GM19467 (cell line): ENCODE measurements around the gene FAM89B.

Experiments used
- ATAC-seq: cut with Tn5 transposase; IDR thresholded peaks from one replicate; pipeline ENCODE4 v1.9.1; 2021; ENCODE audit warnings: mild to moderate bottlenecking, moderate library complexity; ENCODE audit not compliant: unreplicated experiment

The FAM89B gene

DNA sequence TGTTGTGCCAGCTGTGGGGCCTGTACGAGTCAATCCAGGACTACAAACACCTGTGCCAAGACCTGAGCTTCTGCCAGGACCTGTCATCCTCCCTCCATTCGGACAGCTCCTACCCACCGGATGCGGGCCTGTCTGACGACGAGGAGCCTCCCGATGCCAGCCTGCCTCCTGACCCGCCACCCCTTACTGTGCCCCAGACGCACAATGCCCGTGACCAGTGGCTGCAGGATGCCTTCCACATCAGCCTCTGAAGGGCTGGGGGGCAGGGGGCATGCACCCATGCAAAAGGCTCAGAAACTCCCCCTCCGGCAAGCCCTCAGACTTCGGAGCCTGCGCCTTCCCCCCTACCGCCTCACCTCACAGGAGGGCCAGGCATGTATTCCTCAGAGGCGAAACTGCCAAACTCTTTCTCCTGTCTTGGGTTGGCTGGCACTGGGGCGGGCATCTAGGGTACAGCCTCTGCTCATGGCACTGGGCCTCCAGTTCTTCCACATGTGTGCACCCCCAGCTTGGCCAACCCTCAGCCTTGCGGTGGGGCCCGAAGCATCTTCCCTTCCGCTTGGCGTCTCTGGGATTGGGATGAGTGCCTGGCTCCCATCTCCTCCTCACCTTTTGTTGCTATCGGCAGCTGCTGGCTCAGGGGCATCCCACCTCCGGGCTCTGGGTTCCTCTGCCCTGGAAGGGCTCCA, 1.2 kb downstream of the FAM89B start:
- ATAC-seq, result no peak

DNA sequence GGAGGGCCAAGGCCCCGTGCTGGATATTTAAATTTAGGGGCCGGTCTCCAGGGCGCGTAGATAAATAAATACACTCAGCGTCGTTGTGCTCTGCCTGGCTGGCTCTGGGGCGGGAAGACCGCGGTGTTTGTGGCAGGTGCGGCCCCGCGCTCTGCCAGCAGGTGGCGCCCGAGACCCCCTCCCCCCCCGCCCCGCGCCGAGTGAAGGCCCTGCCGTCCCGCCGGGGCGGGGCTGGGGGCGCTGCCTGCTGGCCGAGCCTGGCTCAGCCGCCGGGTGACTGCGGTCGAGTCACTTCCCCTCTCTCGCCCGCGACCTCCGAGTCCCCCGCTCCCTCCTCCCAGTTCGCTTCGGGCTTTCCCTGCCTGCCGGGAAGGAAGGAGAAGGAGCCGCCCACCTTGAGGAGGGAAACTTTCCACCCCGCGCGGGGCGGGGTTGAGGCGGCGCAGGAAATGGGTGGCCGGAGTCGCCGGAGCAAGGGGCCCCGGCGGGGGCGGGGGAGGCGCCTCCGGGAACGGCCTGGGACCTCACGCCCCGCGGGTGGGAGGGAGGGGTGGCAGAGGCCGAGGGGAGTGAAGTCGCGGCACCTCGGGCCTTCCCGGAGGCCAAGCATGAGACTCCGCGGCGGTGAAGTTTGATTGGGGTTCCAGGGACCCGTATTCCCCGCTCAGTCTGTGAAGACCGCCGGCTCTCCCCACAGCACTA, 1.9 kb downstream of the FAM89B start:
- ATAC-seq, result peak; percentile 28

DNA sequence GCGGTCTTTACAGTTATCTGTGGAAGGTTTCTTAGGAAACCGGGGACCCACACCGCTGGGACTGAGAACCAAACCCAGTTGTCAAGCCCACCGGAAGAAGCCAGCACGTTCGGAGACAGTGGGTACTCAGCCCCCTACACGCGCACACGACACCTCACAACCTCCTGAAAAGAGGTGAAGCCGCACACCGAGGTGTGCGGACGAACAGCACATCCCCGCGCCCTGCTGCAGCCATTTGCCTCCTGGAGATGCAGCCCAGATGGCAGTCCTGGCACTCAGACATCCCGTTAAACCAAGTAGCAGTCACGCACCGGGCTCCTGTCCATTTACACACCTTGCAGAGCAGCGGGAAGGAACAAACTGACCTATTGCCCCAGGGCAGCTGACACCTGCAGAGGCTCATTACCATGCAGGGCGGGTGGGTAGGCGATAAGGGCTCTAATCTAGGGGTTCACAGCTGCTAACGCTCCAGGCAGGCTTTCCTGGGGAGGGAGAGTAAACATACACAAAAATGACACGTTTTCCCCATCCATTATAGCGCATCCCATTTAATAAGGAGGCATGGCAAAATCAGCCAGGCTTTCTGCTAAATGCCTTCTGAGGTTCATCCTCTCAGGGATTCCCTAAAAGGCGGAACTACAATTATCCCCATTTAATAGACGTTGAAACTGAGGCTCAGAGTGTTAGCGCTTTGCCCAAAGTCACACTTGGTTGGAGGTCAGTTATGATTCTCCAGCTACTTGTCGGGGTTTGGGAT, 2.7 kb downstream of the FAM89B start:
- ATAC-seq, result no peak

DNA sequence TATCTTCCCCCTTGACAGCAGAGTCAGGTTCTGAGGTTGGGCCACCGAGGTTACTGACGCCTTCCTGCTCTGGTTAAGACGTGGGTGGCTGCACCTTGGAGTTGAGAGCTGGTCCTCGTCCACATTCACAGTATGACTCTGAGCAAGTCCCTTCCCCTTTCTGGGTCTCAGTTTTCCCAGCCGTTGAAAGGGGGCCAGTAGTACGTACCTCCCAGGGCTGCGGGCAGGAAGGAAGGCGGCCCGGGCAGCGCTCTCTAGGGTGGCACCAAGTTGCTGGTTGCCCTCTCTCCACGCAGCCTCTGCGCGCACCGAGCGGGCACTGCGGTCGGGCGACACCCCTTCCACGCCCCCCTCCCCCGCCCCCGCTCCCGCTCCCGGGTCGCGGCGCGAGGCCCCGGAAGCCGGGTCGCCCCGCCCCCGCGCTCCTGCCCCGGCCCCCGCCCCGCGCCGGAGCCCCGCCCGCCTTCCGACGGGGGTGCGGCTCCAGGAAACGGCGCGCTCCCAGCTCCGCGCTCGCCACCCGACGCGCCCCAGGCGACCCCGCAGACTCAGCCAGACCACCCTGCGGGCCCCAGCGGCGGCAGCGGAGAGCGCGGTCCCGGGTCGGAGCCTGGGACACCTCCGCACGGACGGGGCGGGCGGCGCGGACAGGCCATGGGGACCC, 3.4 kb downstream of the FAM89B start, which contains the start of gene EHBP1L1:
EHBP1L1 (plus strand) TSS at position 486 of the 664 bp plus-strand sequence. CDS start 250 bp downstream, outside the sequence.
- ATAC-seq, result no peak

DNA sequence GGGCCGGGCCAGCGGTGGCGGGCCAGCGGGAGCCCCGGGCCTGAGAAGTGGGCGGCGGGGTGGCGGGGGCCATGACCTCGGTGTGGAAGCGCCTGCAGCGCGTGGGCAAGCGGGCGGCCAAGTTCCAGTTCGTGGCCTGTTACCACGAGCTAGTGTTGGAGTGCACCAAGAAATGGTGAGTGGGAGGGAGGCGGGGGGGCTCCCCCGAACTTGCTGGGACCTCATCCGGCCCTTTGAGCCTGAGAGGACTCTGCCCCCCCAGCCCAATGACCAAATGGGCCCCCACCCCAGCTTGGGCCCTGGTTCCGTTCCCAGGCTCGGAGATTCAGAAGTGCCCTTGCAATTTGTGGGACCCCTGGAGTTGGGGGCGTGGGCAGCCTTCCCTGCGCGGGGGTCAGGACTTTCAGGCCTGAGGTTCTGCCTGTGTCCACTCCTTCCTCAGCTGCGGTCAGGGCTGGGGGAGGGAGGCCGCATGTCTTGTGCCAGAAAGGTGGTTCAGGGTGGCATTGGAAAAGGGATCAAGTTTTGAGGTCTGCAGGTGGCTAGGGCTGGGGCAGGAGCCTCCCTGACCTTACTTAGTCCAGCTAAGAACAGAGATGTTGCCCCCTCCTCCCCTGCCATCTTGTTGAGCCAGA, 4.0 kb downstream of the FAM89B start:
- ATAC-seq, result no peak

DNA sequence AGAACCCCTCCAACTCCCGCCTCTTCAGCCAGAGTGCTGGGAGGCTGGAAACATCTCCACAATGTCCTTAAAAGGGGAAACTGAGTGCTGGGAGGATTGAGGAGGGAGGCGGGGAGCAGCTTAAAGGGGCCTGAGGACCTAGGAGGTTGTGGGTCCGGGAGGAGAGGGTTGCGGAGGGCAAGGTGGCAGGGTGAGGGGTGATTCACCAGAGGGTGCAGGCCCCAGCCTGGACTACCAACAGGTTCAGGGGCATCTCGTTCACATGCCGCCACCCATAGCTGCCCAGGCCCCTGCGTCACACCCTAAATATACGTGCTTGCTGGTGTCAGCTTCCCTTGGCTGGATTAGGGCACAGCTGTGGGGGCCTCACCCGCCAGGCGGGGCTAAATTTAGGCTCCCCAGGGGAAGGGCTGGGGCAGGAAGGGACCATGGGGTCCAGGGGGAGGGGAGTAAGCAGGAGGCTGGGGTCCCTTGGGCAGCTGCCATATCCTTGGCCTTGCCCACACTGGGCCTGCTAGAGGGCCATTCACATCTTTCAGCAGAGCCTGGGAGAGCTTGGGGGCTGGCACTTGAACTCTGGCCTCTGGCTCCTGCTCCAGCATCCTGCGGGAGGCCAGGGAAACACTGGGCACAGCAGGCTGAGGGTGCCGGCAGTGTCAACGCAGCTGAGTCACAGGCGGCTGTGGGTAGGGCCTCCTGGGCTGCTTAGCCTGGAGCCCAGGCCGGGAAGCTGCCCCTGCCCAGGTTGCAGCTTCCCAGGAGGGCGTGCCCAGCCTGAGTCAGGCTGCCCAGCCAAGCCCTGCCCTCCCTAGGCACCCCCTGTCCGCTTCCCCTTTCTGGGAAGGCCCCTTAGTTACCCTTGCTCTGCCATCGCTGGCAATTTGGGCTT, 4.8 kb downstream of the FAM89B start:
- no peak for ATAC-seq

DNA sequence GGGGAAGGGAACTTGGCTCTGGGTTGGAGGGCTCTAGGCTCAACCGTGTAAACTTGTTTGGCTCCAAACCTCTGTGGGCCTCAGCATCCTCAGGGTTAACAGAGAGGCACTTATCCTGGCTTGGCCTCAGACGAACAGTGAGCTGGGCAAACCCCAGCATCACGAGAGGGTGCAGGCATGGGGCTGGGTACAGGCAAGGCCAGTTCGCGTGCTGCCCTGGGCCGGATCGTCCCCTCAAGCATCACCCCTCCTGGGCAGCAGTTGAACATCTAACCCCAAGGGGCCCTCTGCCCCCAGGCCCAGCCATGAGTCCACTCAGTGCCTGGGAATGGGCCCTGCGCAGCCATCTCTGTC, 5.4 kb downstream of the FAM89B start:
- no peak for ATAC-seq

DNA sequence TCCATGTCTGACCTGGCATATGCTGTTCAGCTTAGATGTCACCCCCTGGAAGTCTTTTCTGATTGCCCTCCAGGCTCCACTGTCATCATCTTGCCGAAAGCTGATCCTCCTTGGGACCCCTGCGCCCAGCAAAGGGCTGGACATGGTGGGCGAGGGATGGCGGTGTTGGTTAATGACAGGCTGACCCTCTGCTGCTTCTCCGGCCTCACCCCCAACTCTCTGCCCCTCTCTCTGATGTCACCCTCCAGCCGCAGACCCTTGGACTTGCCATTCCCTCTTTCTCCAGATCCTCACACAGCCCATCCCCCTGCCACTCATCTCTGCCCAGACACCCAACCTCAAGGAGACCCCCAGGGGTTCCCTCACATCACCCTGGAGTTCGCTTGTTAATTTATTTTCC, 5.8 kb downstream of the FAM89B start:
- ATAC-seq, result no peak

DNA sequence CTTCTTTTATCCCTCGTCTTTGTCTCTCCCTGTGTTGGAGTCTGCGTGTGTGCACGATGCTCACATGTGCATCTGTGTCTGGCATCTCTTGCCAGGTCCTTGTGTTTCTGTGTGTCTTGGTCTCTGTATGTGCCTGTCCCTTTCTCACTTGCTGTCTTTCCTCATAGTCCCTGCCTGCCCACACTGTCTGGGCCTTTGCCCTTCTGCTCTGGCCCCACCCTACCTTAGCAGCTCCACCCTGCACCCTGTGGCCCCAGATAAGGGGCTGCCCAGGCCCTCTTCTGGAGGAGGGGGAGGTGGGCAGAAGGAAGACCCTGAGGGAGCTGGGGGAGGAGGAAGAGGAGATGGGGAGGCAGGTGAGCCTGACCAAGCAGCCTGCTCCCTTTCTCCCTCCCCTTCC, 6.3 kb downstream of the FAM89B start:
- ATAC-seq, result no peak

DNA sequence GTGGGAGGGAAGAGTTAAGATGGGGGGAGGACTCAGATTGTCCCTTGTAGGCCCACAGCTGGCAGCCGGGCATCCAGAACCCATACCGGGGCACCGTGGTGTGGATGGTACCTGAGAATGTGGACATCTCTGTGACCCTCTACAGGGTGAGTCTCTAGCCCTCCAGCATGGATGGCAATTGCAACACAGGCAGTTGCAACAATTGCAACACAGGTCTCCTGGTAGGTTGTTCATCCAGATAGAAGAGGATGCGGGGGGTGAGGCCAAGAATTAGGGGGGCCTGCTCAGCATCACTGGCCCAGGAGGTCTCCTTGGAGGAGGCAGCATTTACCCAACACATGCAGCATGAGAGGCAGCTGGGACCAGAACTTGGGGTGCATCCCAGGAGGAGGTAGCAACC, 7.0 kb downstream of the FAM89B start:
- no peak for ATAC-seq

DNA sequence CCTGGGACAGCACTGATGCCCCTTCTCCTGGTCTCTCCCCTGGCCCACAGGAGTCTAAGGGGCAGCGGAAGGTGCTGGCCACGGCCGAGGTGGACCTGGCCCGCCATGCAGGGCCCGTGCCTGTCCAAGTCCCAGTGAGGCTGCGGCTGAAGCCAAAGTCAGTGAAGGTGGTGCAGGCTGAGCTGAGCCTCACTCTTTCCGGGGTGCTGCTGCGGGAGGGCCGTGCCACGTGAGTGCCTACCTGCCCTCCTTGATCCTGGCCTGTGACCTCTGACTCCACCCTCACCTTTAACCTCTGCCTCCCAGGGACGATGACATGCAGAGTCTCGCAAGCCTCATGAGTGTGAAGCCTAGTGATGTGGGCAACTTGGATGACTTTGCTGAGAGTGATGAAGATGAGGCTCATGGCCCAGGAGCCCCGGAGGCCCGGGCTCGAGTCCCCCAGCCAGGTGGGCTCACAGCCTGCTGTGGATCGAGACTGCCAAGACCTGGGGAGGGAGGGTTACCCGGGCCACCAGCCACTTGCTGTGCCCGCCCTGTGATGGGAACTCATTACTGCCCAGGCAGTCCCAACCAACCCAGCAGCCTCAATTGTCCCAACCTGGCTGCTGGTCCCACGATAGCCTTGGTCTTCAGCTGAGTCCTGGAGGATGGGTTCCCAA, 7.8 kb downstream of the FAM89B start:
- ATAC-seq, result no peak

DNA sequence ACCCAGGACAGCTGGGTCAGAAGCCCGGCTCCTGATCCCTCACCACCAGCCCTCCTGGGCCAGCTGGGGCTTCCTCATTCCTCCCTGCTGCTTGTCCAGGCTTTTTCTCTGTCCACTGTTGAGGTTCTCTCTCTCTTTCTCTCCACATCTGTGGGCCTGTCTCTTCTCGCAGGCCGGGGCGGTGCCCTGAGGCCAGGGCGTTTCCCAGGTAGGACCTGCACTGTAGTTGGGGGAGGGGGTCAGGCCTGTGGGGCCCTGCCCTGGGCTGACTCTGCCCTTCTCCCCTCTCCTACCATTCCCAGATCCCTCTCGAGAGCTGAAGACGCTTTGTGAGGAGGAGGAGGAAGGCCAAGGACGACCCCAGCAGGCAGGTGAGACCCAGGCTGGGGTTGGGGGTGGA, 8.4 kb downstream of the FAM89B start:
- no peak for ATAC-seq

DNA sequence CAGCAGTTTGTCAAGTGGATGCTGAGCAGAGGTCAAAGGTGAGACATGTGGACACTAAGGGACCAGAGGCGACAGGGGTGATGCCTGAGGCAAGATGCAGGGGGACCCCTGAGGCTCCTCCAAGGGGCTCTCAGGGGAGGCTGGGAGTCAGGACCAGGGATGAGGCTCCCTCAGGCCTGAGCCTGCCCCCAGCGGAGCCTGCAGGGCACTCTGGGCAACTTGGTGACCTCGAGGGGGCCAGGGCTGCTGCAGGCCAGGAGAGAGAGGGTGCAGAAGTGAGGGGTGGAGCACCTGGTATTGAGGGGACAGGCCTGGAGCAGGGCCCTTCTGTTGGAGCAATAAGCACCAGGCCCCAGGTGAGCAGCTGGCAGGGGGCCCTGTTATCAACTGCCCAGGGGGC, 9.6 kb downstream of the FAM89B start:
- ATAC-seq, result no peak

DNA sequence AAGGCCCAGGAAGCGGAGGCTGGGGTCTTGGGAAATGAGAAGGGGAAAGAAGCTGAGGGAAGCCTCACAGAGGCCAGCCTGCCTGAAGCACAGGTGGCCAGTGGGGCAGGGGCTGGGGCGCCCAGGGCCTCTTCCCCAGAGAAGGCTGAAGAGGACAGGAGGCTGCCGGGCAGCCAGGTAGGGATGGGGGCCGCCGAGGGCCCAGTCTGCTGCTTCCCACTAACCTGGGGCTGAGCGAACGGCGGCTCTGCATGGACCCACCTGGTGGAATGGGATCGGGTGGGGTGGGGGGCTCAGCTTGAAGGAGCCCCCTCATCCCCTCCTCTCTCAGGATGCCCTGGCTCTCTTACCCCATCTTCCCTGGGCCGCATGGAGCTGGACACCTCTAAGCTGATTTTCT, 11.3 kb downstream of the FAM89B start:
- no peak for ATAC-seq

DNA sequence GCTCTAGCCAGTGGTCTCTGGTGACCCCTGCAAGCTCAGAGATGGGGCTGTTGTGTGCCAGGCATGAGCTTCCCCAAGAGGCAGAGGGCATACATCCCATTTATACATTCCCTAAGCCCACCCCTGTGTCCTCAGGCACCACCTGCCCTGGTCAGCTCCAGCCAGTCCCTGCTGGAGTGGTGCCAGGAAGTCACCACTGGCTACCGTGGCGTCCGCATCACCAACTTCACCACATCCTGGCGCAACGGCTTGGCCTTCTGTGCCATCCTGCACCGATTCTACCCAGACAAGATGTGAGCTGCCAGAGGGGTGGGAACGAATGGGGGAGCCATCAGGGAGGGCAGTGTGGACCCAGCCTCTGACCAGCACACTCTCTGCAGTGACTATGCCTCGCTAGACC, 11.8 kb downstream of the FAM89B start:
- ATAC-seq, result no peak

DNA sequence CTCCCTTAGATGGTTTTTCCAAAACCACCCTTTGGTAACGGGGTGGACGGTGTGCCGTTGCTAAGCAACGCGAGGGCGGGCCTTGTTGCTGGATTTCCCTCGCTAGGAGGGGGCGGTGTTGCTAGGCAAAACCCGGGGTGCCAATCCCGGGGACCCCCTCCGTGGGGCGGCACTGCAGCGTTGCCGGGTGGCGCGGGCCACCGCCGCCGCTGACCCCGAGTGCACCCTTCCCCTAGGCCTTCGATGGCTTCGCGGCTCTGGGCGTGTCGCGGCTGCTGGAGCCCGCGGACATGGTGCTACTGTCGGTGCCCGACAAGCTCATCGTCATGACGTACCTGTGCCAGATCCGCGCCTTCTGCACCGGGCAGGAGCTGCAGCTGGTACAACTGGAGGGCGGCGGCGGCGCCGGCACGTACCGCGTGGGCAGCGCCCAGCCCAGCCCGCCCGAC, 12.4 kb downstream of the FAM89B start:
- ATAC-seq, result no peak

DNA sequence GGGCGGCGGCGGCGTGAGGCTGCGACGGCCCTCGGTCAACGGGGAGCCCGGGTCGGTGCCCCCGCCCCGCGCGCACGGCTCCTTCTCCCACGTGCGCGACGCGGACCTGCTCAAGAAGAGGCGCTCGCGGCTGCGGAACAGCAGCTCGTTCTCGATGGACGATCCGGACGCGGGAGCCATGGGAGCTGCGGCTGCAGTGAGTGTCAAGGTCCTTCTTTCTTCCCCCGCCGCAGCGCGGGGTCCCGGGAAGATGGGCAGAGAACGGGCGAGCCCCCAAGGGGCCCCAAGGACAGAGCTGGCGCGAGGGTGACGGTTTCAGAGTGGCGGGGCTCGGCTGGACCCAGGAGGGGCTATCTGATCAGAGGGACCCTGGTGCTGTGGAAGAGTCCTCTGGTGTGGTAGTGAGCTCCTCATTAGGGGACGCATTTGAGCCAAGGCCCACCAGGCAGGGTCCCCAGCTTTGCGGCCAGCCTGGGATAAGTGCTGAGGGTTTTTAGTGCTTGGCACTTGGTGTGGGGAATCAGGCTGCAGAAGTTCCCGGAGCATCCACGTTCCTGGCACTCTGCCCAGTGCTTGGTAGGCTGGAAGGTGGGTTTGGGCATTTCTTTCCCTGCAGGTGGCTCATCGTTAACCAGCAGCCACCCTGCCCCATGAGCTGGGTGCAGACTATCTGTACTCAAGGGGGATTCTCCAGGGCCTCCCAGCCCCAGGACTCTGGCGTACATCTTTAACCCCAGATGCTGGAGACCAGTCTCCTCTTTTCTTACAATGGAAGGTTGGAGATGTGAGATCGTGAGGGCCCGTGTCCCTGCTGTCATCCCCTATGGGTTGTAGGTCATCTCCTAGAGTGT, 13.3 kb downstream of the FAM89B start:
- no peak for ATAC-seq

DNA sequence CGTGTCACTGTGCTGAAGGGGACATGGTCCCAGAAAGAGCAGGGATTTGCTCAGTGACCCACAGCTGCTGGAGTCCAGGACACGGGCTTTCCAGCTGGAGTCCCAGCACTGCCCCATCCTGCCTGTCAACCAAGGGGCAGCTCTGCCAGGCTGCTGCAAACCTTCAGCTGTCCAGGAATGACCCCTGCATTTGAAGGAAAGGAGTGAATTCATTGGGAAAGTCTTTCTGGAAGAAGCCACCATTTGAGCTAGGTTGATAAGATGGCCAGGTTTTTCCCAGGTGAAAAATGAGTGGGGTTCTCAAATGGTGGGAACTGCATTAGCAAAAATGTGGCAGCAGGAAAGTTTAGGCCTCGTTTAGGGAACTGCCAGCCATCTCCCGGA, 13.9 kb downstream of the FAM89B start:
- no peak for ATAC-seq

DNA sequence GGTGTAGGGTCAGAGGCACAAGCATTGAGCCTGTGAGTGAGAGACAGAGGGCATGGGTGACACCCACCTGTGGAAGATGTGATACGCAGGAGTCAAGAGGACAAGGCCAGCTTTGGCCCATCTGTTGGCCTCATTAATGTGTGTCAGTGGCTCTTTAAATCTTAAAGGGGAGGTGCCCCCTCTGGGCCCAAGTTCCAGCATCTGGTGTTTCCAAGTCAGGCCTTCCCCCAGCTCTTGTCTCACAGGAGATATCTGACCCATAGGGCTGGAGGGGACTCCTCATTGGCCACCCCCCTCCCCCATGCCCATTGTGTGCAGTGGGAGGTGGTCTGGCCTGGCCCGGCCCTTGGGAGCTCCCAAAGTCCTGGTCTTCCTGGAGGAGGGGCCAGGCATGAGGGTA, 14.3 kb downstream of the FAM89B start:
- no peak for ATAC-seq
